WERI-Rb-1 (cell line): ENCODE data around the gene CAPS2.

ENCODE experiments used
- DNase-seq: peaks from one replicate; pipeline ENCODE4 v3.0.0-alpha.2; 2020
- H3K27ac ChIP-seq: fragments of 250-450 bp; sonication (Bioruptor Pico); 2 replicates; pipeline ENCODE4 v1.5.1; 2020; ENCODE audit warnings: mild to moderate bottlenecking, moderate library complexity
- H3K27me3 ChIP-seq: fragments of 250-450 bp; sonication (Bioruptor Pico); 2 replicates; pipeline ENCODE4 v1.5.1; 2021; ENCODE audit warnings: mild to moderate bottlenecking, low read depth, moderate library complexity; ENCODE audit not compliant: insufficient read depth, severe bottlenecking
- H3K36me3 ChIP-seq: fragments of 250-450 bp; sonication (Bioruptor Pico); 2 replicates; pipeline ENCODE4 v1.5.1; 2020; ENCODE audit warnings: mild to moderate bottlenecking, moderate library complexity
- H3K4me3 ChIP-seq: 2 replicates; pipeline ENCODE4 v1.5.1; 2011; ENCODE audit warnings: low read depth, mild to moderate bottlenecking, control low read depth, low read length
- H3K9me3 ChIP-seq: fragments of 250-450 bp; sonication (Bioruptor Pico); 2 replicates; pipeline ENCODE4 v1.5.1; 2021; ENCODE audit warnings: mild to moderate bottlenecking, moderate library complexity; ENCODE audit not compliant: severe bottlenecking
- CTCF ChIP-seq: IDR thresholded peaks from 2 replicates; pipeline ENCODE4 v1.5.1; 2011; ENCODE audit warnings: low read depth, mild to moderate bottlenecking, control low read depth, inconsistent platforms, low read length

The CAPS2 gene

GRCh38 chr12:75345531-75345930, 15.4 kb upstream of the CAPS2 start:
- TF ChIP-seq CTCF, result no peak
- Histone ChIP-seq H3K4me3 (no peak overlapping the region), H3K27ac (no peak overlapping the region), H3K9me3 (no peaks in the 10 kb centered on the region), H3K27me3 (no peaks in the 10 kb centered on the region), H3K36me3 (no peaks in the 10 kb centered on the region)
- no peak for DNase-seq

GRCh38 chr12:75341873-75342272, 11.7 kb upstream of the CAPS2 start:
- no peak overlapping the region for H3K4me3 ChIP-seq
- no peaks in the 10 kb centered on the region for H3K9me3 ChIP-seq
- H3K36me3 ChIP-seq, result no peaks in the 10 kb centered on the region
- no peak for DNase-seq
- TF ChIP-seq CTCF, result no peak
- H3K27ac ChIP-seq, result no peak overlapping the region
- H3K27me3 ChIP-seq, result no peaks in the 10 kb centered on the region

- Histone ChIP-seq H3K27ac (no peak overlapping the region), H3K36me3 (no peaks in the 10 kb centered on the region), H3K4me3 (no peak overlapping the region), H3K9me3 (no peaks in the 10 kb centered on the region), H3K27me3 (no peaks in the 10 kb centered on the region)
- no peak for TF ChIP-seq CTCF
- no peak for DNase-seq
These were observed 7.8 kb upstream of the CAPS2 start for GRCh38 chr12:75337905-75338304.

GRCh38 chr12:75334384-75335030, 4.4 kb upstream of the CAPS2 start, which contains the start of gene GLIPR1L1:
Gene GLIPR1L1 (plus strand): TSS chr12:75334670. CDS start chr12:75334729, 59 bp downstream.
- H3K27me3 ChIP-seq, result no peaks in the 10 kb centered on the region
- TF ChIP-seq CTCF, result peak; percentile 85
- H3K4me3 ChIP-seq, result peak within 1 kb of the TSS; percentile 44
- no peaks in the 10 kb centered on the region for H3K9me3 ChIP-seq
- H3K27ac ChIP-seq, result no peak within 1 kb of the TSS
- DNase-seq, result peak; percentile 92
- H3K36me3 ChIP-seq, result no peaks in the 10 kb centered on the region

GRCh38 chr12:75327642-75328041, 2.5 kb downstream of the CAPS2 start:
- TF ChIP-seq CTCF, result no peak
- no peak overlapping the region for H3K4me3 ChIP-seq
- H3K36me3 ChIP-seq, result no peaks in the 10 kb centered on the region
- H3K9me3 ChIP-seq, result no peaks in the 10 kb centered on the region
- no peak for DNase-seq
- no peaks in the 10 kb centered on the region for H3K27me3 ChIP-seq
- H3K27ac ChIP-seq, result no peak overlapping the region

- no peak for TF ChIP-seq CTCF
- no peaks in the 10 kb centered on the region for H3K27me3 ChIP-seq
- no peak for DNase-seq
- no peaks in the 10 kb centered on the region for H3K36me3 ChIP-seq
- no peak overlapping the region for H3K4me3 ChIP-seq
- no peak overlapping the region for H3K27ac ChIP-seq
- no peaks in the 10 kb centered on the region for H3K9me3 ChIP-seq
These were observed 6.5 kb downstream of the CAPS2 start for GRCh38 chr12:75323663-75324062.
